GM12801 (cell line): ENCODE measurements around the gene MYO1E.

Experiments used
- TF ChIP-seq, protein P1 (sequence below): IDR thresholded peaks from one replicate; pipeline ENCODE4 v1.5.1; 2011; ENCODE audit warnings: control low read depth; ENCODE audit not compliant: insufficient read length; ENCODE audit errors: extremely low read depth

MYO1E gene

DNA sequence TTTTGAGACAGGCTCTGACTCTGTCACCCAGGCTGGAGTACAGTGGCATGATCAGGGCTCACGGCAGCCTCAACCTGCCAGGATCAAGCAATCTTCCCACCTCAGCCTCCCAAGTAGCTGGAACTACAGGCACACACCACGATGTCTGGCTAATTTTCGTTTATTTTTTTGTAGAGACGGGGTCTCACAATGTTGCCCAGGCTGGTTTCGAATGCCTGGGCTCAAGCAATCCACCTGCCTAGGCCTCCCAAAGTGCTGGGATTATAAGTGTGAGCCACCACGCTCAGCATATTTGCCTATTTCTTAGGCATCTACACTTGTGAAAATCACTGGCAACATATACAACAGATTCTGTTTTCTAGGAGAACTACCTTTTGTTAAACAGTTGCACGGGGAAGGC lies 16.9 kb downstream of the MYO1E start:
- TF ChIP-seq, protein P1, sequence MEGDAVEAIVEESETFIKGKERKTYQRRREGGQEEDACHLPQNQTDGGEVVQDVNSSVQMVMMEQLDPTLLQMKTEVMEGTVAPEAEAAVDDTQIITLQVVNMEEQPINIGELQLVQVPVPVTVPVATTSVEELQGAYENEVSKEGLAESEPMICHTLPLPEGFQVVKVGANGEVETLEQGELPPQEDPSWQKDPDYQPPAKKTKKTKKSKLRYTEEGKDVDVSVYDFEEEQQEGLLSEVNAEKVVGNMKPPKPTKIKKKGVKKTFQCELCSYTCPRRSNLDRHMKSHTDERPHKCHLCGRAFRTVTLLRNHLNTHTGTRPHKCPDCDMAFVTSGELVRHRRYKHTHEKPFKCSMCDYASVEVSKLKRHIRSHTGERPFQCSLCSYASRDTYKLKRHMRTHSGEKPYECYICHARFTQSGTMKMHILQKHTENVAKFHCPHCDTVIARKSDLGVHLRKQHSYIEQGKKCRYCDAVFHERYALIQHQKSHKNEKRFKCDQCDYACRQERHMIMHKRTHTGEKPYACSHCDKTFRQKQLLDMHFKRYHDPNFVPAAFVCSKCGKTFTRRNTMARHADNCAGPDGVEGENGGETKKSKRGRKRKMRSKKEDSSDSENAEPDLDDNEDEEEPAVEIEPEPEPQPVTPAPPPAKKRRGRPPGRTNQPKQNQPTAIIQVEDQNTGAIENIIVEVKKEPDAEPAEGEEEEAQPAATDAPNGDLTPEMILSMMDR = no peak

DNA sequence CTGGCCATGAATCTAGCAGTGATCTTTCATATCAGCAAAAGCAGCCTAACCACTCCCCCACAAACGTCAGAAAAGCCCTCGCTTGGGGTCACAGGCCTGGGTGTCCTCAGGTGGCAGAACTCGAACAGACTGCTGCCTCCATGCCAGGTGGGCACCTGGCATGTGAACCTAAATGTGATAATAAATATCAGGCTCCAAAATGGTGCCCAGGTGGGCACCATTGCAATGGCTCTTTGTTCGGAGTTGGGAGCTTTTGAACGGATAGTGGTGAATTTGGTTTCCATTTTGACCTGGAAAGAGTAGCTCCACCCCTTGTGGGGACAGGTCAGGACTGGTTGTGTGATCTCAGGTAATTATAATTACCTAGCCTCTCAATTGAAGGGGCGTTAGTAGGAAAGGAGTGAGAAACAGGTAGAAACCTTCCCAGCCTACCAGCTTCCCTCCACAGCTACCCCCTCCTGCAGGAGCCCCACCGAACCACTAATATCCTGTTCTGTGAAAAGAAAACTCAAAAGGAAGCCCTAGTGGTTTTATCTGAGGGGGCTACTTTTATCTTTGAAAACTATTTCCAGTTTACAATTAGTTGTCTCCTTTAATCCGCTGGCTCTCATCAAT lies 18.1 kb downstream of the MYO1E start:
- TF ChIP-seq, protein P1 = no peak

DNA sequence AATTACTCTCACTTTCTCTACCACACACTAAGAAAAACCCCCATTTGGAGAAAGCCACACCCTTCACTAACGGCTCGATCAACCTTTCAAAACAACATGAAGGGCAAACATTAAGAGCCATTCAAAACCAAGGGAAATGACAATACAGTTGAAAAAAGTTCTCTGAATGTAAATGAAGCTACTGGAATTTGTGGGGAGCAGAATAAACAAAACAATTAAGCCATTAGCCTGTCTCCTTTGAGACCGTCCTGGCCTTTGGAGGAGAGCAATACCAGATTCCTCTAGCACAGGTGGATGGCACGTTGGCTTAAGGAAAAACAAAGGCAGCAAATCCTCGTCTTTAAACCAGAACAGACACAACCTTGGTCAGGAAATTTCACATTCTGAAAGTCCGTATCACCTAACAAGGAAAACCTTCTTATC lies 18.7 kb downstream of the MYO1E start:
- TF ChIP-seq, protein P1 = no peak

DNA sequence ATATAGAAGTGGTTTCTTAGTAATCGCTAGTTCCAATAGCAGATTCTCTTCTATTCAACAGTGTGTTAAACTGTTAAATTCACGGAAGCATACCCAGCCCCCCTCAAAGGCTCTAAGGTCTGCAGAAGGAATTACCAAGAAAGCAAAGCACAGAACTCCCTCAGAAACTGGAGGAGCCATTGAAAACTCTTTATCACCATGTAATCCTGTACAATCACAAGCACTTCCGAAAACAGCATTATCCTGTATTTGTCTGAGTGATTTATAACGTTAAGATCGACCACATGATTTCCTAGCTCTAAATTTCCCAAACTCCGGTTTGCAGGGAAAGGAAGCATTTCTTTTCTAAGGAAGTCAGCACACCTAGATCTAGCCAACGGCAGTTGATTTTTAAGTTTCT lies 20.0 kb downstream of the MYO1E start:
- TF ChIP-seq, protein P1 = no peak

DNA sequence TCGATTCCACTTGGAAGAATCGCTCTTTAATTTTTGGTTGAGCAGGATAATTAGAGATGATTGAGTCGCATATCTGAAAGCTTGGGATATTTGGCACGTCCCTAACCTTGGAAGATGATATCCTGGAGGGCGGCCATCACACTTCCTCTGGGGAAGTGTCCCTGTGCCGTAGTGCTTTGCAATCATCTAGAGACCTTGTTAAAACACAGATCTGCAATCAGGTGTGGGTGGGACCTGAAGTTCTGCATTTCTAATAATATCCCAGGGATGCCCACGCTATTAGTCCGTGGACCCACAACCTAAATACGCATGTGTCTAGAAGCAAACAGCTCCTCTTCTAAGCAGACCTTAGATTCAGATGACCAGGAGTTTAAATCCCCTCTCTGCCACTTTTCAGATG lies 20.5 kb downstream of the MYO1E start:
- TF ChIP-seq, protein P1 = no peak

DNA sequence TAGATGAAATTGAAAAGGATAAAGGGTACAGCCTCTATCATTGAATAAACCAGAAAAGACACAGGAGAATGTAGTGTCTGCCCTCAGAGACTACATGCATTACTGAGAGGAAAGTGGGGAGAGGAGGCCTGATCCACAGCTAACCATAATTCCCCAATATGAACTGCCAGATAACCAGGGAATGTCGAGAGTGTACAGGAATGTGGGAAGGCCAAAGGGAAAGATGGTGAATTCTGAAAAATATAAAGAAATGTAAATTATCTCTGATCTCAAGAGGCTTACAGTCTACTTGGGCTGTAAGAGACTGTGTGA lies 22.3 kb downstream of the MYO1E start:
- TF ChIP-seq, protein P1 = no peak

DNA sequence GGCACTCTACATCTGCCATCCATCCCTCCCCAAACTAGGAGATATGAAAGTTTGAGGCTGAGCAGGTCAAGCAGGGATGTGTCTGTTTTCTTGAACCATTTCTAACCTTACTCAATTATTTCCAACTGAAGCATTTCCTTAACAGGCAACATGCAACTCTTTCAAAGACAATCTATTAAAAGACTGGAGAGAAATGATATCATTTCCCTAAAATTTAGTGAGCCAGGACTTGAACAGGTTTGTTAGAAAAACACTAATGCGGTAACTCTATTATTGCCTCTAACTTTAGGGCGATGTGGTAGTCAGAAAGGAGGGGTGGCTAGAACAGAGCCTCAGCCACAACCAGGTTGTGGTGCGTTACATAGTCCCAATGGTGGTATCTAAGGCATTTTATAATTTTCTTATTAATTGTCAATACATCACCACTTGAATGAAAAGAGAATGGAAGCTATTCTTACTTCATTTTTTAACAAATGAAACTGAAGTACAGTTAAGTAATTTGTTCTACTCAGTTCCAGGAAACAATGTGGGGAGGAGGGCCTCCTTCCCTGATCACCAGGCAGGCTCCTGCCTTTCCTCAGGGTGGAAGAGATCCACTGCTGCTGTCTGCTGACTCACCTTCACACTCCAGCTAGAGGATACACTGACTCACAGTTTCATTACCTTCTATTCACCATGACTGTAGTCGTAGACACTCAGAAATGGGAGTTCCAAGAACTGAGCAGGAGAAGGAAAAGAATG lies 22.8 kb downstream of the MYO1E start:
- TF ChIP-seq, protein P1 = no peak

DNA sequence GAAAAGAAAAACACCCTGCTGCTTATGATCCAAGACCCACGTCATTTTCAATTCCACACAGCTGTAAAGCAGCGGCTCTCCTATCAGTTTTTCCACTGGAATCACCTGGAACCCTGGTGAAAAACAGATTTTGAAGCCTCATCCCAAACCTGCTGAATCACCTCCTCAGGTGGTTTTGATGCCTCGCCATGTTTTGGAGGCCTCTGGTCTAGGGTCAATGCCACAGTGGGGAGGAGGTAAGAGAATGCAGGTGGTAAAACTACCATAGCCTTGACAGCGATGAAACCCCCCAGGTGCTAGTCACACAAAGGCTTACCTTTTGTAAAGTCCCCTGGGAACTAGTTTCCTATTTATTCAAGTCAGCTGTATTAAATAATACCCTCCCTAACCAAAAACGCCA lies 24.8 kb downstream of the MYO1E start:
- TF ChIP-seq, protein P1 = no peak
